ENCODE results near the gene SHC1. TPM values are rescaled to one million over a fixed set of nuclear protein-coding genes. Genes with fewer than 3 reads are reported as not detected.

Gene SHC1
- total RNA-seq, 6 experiments from 2014 or later, result 44.6 to 108 (median 75.3) TPM

DNA sequence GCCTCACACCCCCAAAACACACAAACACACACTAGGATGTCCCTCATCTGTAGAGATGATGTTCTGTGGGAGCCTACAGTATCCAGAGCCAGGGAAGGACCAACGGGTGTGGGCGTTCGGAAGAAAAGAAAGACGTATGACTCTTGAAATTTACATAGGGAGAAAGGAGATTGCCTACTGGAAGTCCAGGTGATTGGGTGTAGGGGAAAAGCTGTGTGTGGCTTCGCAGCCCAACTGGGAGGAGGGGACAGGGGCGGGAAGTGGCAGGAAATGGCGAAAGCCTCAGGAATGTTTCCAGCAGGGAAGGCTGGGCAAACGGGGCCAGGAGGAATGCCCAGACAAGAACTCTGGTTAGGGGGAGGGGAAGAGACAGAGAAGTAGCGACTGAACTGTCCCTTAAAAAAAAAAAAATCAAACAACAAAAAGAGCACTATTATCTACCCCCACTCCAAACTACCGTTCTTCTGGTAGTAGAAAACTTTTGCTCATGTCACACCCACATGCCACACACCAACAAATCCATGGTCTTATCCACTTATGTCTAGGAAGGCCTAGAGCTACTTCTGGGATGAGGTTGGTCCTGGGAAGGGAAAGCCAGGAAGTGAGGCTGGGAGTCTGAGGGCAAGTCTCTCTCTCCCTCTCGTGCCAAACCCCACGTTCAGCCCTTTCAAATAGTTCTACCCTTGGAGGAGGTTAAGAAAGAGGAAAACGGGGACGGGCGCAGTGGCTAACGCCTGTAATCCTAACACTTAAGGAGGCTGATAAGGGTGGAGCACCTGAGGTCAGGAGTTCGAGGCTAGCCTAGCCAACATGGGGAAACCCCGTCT lies 2.2 kb upstream of the SHC1 start:
- peaks cover 0 to 38% (median 14%) of the 10 kb centered on the region in 4 donors for H3K4me1 ChIP-seq
- H3K9me3 ChIP-seq, result no peaks in the 10 kb centered on the region
- H3K27me3 ChIP-seq, result no peaks in the 10 kb centered on the region
- DNase-seq (peak; percentile 88 to 91 (median 90)), ATAC-seq (peak; percentile 35 to 51 (median 41))
- peak overlapping the region; percentile 63 to 83 (median 65) for H3K4me3 ChIP-seq
- peak overlapping the region; percentile 98 to 99 (median 99) for H3K27ac ChIP-seq
- 10% methylated on average over 18 of the region's 18 CpGs for WGBS (ENCODE audit: insufficient coverage, low coverage, low lambda C conversion rate, missing lambda C conversion rate)
- no peak for TF ChIP-seq CTCF (IDR thresholded peaks at IDR 0.05)
- TF ChIP-seq POLR2A (IDR thresholded peaks at IDR 0.05), result peak; percentile 82
- peaks cover 0 to 9% (median 4%) of the 10 kb centered on the region in 4 donors for H3K36me3 ChIP-seq
- intact Hi-C loops (cut with DNase I), result no loop called here

- H3K27ac ChIP-seq, result peak overlapping the region; percentile 98 to 99 (median 99)
- no peak for ATAC-seq
- TF ChIP-seq POLR2A (IDR thresholded peaks at IDR 0.05) (no peak), CTCF (IDR thresholded peaks at IDR 0.05) (no peak)
- no peaks in the 10 kb centered on the region for H3K27me3 ChIP-seq
- H3K36me3 ChIP-seq, result peaks cover 0 to 15% (median 7%) of the 10 kb centered on the region in 4 donors
- no peak for DNase-seq
- peak overlapping the region; percentile 63 to 83 (median 65) for H3K4me3 ChIP-seq
- intact Hi-C loops (cut with DNase I), result no loop called here
- H3K9me3 ChIP-seq, result no peaks in the 10 kb centered on the region
- peaks cover 0 to 38% (median 14%) of the 10 kb centered on the region in 4 donors for H3K4me1 ChIP-seq
- WGBS (ENCODE audit: insufficient coverage, low coverage, low lambda C conversion rate, missing lambda C conversion rate), result 33% methylated on average over 3 of the region's 3 CpGs
Observed at GRCh38 chr1:154972213-154972516, 1.6 kb upstream of the SHC1 start.

DNA sequence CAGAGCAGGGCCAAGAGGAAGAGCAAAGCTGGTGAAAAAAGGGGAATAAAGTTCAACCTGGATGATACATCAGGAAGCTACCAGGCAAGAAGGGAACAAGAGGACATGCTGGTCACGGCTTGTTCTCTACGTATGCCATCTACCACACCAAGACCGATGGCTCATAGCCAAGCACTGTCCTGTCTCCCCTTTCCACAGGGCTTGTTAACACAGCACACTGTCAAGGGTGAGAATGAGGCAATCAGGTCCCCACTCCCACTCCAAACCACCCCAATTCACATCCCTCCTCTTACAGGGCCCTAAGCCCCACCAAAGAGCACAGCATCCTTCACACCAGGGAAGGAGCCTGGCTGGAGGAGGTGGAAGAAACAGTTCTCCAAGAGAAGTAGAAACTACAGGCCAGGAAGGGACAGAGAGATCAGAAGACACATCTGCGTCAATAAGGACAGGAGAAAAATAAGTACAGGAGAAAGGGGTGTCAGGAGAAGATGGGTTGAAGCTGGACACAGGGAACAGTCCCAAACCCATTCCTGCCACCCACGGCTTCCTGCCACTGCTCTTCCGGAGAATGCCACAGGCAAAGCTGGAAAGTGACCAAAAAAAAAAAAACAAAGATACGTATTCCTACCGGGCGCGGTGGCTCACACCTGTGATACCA lies 923 bp upstream of the SHC1 start:
- intact Hi-C loops (cut with DNase I), result no loop called here
- peak overlapping the region; percentile 98 to 99 (median 99) for H3K27ac ChIP-seq
- H3K4me1 ChIP-seq, result peaks cover 0 to 36% (median 14%) of the 10 kb centered on the region in 4 donors
- ATAC-seq (no peak), DNase-seq (peak in 2 of 3 donors; percentile 52 to 69)
- TF ChIP-seq POLR2A (IDR thresholded peaks at IDR 0.05) (no peak), CTCF (IDR thresholded peaks at IDR 0.05) (no peak)
- no peaks in the 10 kb centered on the region for H3K9me3 ChIP-seq
- H3K36me3 ChIP-seq, result peaks cover 0 to 22% (median 11%) of the 10 kb centered on the region in 4 donors
- 22% methylated on average over 8 of the region's 10 CpGs for WGBS (ENCODE audit: insufficient coverage, low coverage, low lambda C conversion rate, missing lambda C conversion rate)
- H3K27me3 ChIP-seq, result no peaks in the 10 kb centered on the region
- peak overlapping the region; percentile 63 to 83 (median 65) for H3K4me3 ChIP-seq

GRCh38 chr1:154969860-154970452 lies 591 bp downstream of the SHC1 start:
- 39% methylated on average over 8 of the region's 22 CpGs for WGBS (ENCODE audit: insufficient coverage, low coverage, low lambda C conversion rate, missing lambda C conversion rate)
- H3K4me3 ChIP-seq, result peak overlapping the region; percentile 26 to 63 (median 30)
- peaks cover 0 to 37% (median 20%) of the 10 kb centered on the region in 4 donors for H3K36me3 ChIP-seq
- ATAC-seq, result no peak
- intact Hi-C loops (cut with DNase I), result no loop called here
- peak overlapping the region; percentile 98 to 99 (median 99) for H3K27ac ChIP-seq
- no peaks in the 10 kb centered on the region for H3K9me3 ChIP-seq
- TF ChIP-seq POLR2A (IDR thresholded peaks at IDR 0.05) (no peak), CTCF (IDR thresholded peaks at IDR 0.05) (no peak)
- H3K4me1 ChIP-seq, result peaks cover 0 to 30% (median 14%) of the 10 kb centered on the region in 4 donors
- H3K27me3 ChIP-seq, result no peaks in the 10 kb centered on the region
- DNase-seq, result peak in 2 of 3 donors; percentile 50 to 58

All from right lobe of liver (tissue), 6 donors.